Activated CD8-positive, alpha-beta memory T cell treated with anti-CD3 and anti-CD28 coated beads, Interleukin-2, amount 50 U/mL, for 1 hour (primary cell): Measurements from ENCODE around the gene GPR65.
"Not testable (repeated sequence)": the region's sequence is repeated elsewhere in the genome, so short reads cannot be mapped to it uniquely, and the experiment has no call there.

ENCODE experiments used
- DNase-seq: peaks from one replicate; pipeline ENCODE4 v3.0.0-alpha.2; 2020; ENCODE audit errors: extremely low read depth

The GPR65 gene

GRCh38 chr14:88004506-88005036 is 364 bp upstream of the GPR65 start:
- DNase-seq: no peak

- peak; percentile 66 for DNase-seq
These were observed 1.3 kb downstream of the GPR65 start for GRCh38 chr14:88005978-88006851.

GRCh38 chr14:88007608-88008007 is 2.7 kb downstream of the GPR65 start:
- no peak for DNase-seq

GRCh38 chr14:88008039-88008742 is 3.3 kb downstream of the GPR65 start:
- no peak for DNase-seq

- DNase-seq: no peak
These were observed 4.6 kb downstream of the GPR65 start for GRCh38 chr14:88009486-88009885.

GRCh38 chr14:88010331-88010730 is 5.4 kb downstream of the GPR65 start:
- no peak for DNase-seq

GRCh38 chr14:88012495-88012894 is 7.6 kb downstream of the GPR65 start:
- DNase-seq: no peak

- DNase-seq: no peak
These were observed 8.9 kb downstream of the GPR65 start for GRCh38 chr14:88013750-88014349.

- DNase-seq: no peak
These were observed 11.8 kb downstream of the GPR65 start for GRCh38 chr14:88016768-88017167.

GRCh38 chr14:88017535-88017934 is 12.6 kb downstream of the GPR65 start:
- DNase-seq: no peak

GRCh38 chr14:88023658-88024187 is 18.8 kb downstream of the GPR65 start:
- no peak for DNase-seq

- not testable (repeated sequence) for DNase-seq
These were observed 19.5 kb downstream of the GPR65 start for GRCh38 chr14:88024252-88025086.

GRCh38 chr14:88025313-88025712 is 20.4 kb downstream of the GPR65 start:
- DNase-seq: no peak

GRCh38 chr14:88026890-88027289 is 22.0 kb downstream of the GPR65 start:
- DNase-seq: no peak

GRCh38 chr14:88029500-88029899 is 24.6 kb downstream of the GPR65 start:
- no peak for DNase-seq

- DNase-seq: no peak
These were observed 25.1 kb downstream of the GPR65 start for GRCh38 chr14:88030079-88030478.

GRCh38 chr14:88030892-88031291 is 26.0 kb downstream of the GPR65 start:
- no peak for DNase-seq

GRCh38 chr14:88032373-88032772 is 27.4 kb downstream of the GPR65 start:
- no peak for DNase-seq

- DNase-seq: no peak
These were observed 29.1 kb downstream of the GPR65 start for GRCh38 chr14:88034076-88034475.

GRCh38 chr14:88036422-88036821 is 31.5 kb downstream of the GPR65 start:
- DNase-seq: no peak

GRCh38 chr14:88037325-88037724 is 32.4 kb downstream of the GPR65 start:
- no peak for DNase-seq
